MM.1S (cell line): Measurements from ENCODE around the gene MSI2.

Experiments
- DNase-seq: peaks from one replicate; pipeline ENCODE4 v3.0.0-alpha.2; 2015
- H2AFZ ChIP-seq: fragments of 300-600 bp; sonication (generic); 2 replicates; pipeline ENCODE4 v1.6.0; 2016; ENCODE audit warnings: antibody characterized with exemption, low read length
- H3F3A ChIP-seq: fragments of 300-600 bp; sonication (generic); 2 replicates; pipeline ENCODE4 v1.6.1; 2016; ENCODE audit warnings: mild to moderate bottlenecking, antibody characterized with exemption, low read length, moderate library complexity, mixed read lengths; ENCODE audit not compliant: insufficient read depth
- H3K27ac ChIP-seq: fragments of 300-600 bp; sonication (generic); 2 replicates; pipeline ENCODE4 v1.5.1; 2016; ENCODE audit warnings: mild to moderate bottlenecking, low read length
- H3K27me3 ChIP-seq: fragments of 300-600 bp; sonication (generic); replicated peaks from 2 replicates; pipeline ENCODE4 v1.6.0; 2016; ENCODE audit warnings: low read length; ENCODE audit not compliant: insufficient read depth
- H3K36me3 ChIP-seq: fragments of 300-600 bp; sonication (generic); replicated peaks from 2 replicates; pipeline ENCODE4 v1.6.1; 2016; ENCODE audit warnings: mild to moderate bottlenecking, low read length, mixed read lengths; ENCODE audit not compliant: insufficient read depth
- H3K4me1 ChIP-seq: fragments of 300-600 bp; sonication (generic); 2 replicates; pipeline ENCODE4 v1.6.1; 2016; ENCODE audit warnings: low read length, mixed read lengths
- H3K4me2 ChIP-seq: fragments of 300-600 bp; sonication (generic); 2 replicates; pipeline ENCODE4 v1.6.0; 2016; ENCODE audit warnings: low read depth, low read length
- H3K4me3 ChIP-seq: fragments of 300-600 bp; sonication (generic); 2 replicates; pipeline ENCODE4 v1.5.1; 2016; ENCODE audit warnings: low read length, mixed read lengths
- H3K79me2 ChIP-seq: fragments of 300-600 bp; sonication (generic); 2 replicates; pipeline ENCODE4 v1.6.1; 2016; ENCODE audit warnings: mixed run types, low read length, mixed read lengths
- H3K9ac ChIP-seq: fragments of 300-600 bp; sonication (generic); 2 replicates; pipeline ENCODE4 v1.6.1; 2016; ENCODE audit warnings: low read length, mixed read lengths
- H3K9me2 ChIP-seq: fragments of 300-600 bp; sonication (generic); replicated peaks from 2 replicates; pipeline ENCODE4 v1.6.1; 2016; ENCODE audit warnings: mild to moderate bottlenecking, low read length, mixed read lengths; ENCODE audit not compliant: insufficient read depth
- H3K9me3 ChIP-seq: fragments of 300-600 bp; sonication (generic); replicated peaks from 2 replicates; pipeline ENCODE4 v1.6.1; 2016; ENCODE audit warnings: mild to moderate bottlenecking, low read length, mixed read lengths; ENCODE audit not compliant: insufficient read depth
- H4K20me1 ChIP-seq: fragments of 300-600 bp; sonication (generic); 2 replicates; pipeline ENCODE4 v1.6.1; 2016; ENCODE audit warnings: mild to moderate bottlenecking, low read length, moderate library complexity, mixed read lengths; ENCODE audit not compliant: insufficient read depth
- CTCF ChIP-seq: fragments of 300-600 bp; sonication (generic); IDR thresholded peaks from 2 replicates; pipeline ENCODE4 v1.5.1; 2016; ENCODE audit warnings: antibody characterized with exemption, low read length, mixed read lengths
- EZH2 ChIP-seq: fragments of 300-600 bp; sonication (generic); optimal IDR thresholded peaks from 2 replicates; pipeline ENCODE3; 2017; ENCODE audit warnings: low read depth, mild to moderate bottlenecking, antibody characterized with exemption, low read length, mixed read lengths
- EZH2phosphoT487 ChIP-seq: fragments of 300-600 bp; sonication (generic); IDR thresholded peaks from 2 replicates; pipeline ENCODE4 v1.6.1; 2018; ENCODE audit warnings: antibody characterized with exemption, low read length

Gene MSI2

GRCh38 chr17:57733085-57733484, 476.8 kb downstream of the MSI2 start:
- H3K9me3 ChIP-seq, result no peaks in the 10 kb centered on the region
- H3K9ac ChIP-seq, result no peak overlapping the region
- no peak for DNase-seq
- H3K9me2 ChIP-seq, result no peaks in the 10 kb centered on the region
- H3K4me3 ChIP-seq, result no peak overlapping the region
- no peak overlapping the region for H3K4me2 ChIP-seq
- H3K79me2 ChIP-seq, result no peaks in the 10 kb centered on the region
- H3K27me3 ChIP-seq, result no peaks in the 10 kb centered on the region
- peaks cover 14% of the 10 kb centered on the region for H3K4me1 ChIP-seq
- no peak overlapping the region for H2AFZ ChIP-seq
- TF ChIP-seq EZH2 (no peak), EZH2phosphoT487 (no peak), CTCF (no peak)
- no peaks in the 10 kb centered on the region for H4K20me1 ChIP-seq
- no peak overlapping the region for H3K27ac ChIP-seq
- 0 out of 2 replicates have a peak, but pooled peaks cover 7% of the 10 kb centered on the region for H3F3A ChIP-seq
- no peaks in the 10 kb centered on the region for H3K36me3 ChIP-seq
